Testis (tissue), 2 donors: ENCODE data around the gene PIK3R2.

Experiments
- POLR2A ChIP-seq: fragments of 450-650 bp; IDR thresholded peaks from one replicate; pipeline ENCODE4 v1.6.1; 2017; ENCODE audit warnings: antibody characterized with exemption, mild to moderate bottlenecking, moderate library complexity
- TF ChIP-seq, protein P1 (sequence below), 3 experiments: fragments of 450-650 bp in 2 of 3; fragments of 200-600 bp in 1 of 3; sonication (generic) in 1 of 3; IDR thresholded peaks; one replicate each; pipeline ENCODE4 v1.5.1; 2016 to 2019; ENCODE audit warnings: antibody characterized with exemption in 3 of 3, mild to moderate bottlenecking in 2 of 3, moderate library complexity in 1 of 3

DNA sequence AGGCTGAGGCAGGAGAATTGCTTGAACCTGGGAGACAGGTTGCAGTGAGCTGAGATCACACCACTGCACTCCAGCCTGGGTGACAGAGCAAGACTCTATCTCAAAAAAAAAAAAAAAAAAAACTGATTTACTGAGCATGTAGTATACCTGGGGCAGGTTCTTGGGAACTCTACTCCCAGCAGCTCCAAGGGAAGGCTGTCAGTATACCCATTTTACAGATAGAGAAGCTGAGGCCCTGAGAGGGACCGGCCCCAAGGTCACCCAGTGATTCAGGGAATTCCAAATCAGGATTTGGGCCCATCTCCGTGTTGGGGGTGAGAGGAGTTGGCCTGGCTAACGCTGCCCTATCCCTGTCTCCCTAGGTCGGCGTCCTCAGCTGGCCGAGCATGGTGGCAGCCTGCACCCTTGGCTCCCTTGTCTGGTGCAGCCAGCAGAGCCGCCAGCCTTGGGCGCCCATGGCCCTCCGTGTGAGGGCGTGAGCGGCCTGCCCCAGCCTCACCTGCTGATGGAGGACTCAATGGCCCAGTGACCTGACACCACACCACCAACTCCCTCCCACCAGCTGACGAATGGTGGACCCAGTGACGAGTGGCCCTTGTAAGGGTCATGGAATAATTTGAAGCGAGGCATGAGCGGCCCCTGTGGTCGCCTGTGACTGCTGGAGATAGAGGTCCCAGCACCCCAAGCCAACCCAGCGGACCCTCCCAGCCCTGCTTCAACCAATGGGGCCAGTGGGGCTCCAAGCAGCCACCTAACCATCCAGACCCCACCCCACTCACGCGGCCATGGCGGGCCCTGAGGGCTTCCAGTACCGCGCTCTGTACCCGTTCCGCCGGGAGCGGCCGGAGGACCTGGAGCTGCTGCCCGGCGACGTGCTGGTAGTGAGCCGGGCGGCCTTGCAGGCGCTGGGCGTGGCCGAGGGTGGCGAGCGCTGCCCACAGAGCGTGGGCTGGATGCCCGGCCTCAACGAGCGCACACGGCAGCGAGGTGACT, 2.4 kb downstream of the PIK3R2 start:
- TF ChIP-seq, protein P1, sequence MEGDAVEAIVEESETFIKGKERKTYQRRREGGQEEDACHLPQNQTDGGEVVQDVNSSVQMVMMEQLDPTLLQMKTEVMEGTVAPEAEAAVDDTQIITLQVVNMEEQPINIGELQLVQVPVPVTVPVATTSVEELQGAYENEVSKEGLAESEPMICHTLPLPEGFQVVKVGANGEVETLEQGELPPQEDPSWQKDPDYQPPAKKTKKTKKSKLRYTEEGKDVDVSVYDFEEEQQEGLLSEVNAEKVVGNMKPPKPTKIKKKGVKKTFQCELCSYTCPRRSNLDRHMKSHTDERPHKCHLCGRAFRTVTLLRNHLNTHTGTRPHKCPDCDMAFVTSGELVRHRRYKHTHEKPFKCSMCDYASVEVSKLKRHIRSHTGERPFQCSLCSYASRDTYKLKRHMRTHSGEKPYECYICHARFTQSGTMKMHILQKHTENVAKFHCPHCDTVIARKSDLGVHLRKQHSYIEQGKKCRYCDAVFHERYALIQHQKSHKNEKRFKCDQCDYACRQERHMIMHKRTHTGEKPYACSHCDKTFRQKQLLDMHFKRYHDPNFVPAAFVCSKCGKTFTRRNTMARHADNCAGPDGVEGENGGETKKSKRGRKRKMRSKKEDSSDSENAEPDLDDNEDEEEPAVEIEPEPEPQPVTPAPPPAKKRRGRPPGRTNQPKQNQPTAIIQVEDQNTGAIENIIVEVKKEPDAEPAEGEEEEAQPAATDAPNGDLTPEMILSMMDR (IDR thresholded peaks at IDR 0.05), result no peak
- TF ChIP-seq POLR2A, result no peak
